ENCODE measurements around the gene MIPOL1. TPM values are rescaled to one million over a fixed set of nuclear protein-coding genes. Genes with fewer than 3 reads are reported as not detected.

The MIPOL1 gene
- total and polyA plus RNA-seq, 9 of the 15 experiments (the other 6 are each of a cell fraction or from before 2014, with no cell fraction given): 6.7 to 21.9 (median 12.4) TPM

- no peaks in the 10 kb centered on the region for H3K79me2 ChIP-seq (ENCODE audit: control insufficient read depth, insufficient read depth, low read length)
- FAIRE-seq: no peak
- no peak overlapping the region for H3K4me3 ChIP-seq
- 40% methylated on average over 4 of the region's 5 CpGs for WGBS (ENCODE audit: insufficient coverage, low coverage, missing lambda C conversion rate)
- H3K4me2 ChIP-seq (ENCODE audit: insufficient read depth, low read length): no peak overlapping the region
- H2AFZ ChIP-seq (ENCODE audit: low read depth, low read length): no peak overlapping the region
- DNase-seq (ENCODE audit: extremely low read depth in 1 of 4, low spot score in 3 of 4): no peak
- no TSS peak for BruUV-seq (replicated peaks)
- no peak for ATAC-seq
- intact Hi-C loops (cut with micrococcal nuclease) (no loop called here), in situ Hi-C loops (cut with MboI) (no loop called here)
- no peaks in the 10 kb centered on the region for H3K36me3 ChIP-seq (ENCODE audit: control insufficient read depth, insufficient read depth, low read length)
- H3K9ac ChIP-seq (ENCODE audit: insufficient read depth in 1 of 2, low read depth in 2 of 2, low read length in 2 of 2): no peak overlapping the region
- no peak for TF ChIP-seq TGIF2 (CRISPR knock-in tag; IDR thresholded peaks at IDR 0.05)
- no peak for TF ChIP-seq ZNF583 (CRISPR knock-in tag; IDR thresholded peaks at IDR 0.05)
- TF ChIP-seq NRF1 (conservative IDR thresholded peaks at IDR 0.05 in 1 of 2, IDR thresholded peaks at IDR 0.05 in 1 of 2): no peak
- no peak for TF ChIP-seq ZNF280B (CRISPR knock-in tag; IDR thresholded peaks at IDR 0.05)
- no peak for TF ChIP-seq ARID2 (IDR thresholded peaks at IDR 0.05)
- TF ChIP-seq MIER1 (IDR thresholded peaks at IDR 0.05; ENCODE audit: low read depth): no peak
- TF ChIP-seq E2F4 (CRISPR knock-in tag; IDR thresholded peaks at IDR 0.05; ENCODE audit: low read depth): no peak
- H3K27ac ChIP-seq (ENCODE audit: extremely low read depth, low read depth, low read length): no peak overlapping the region
- no peaks in the 10 kb centered on the region for H3K9me1 ChIP-seq (ENCODE audit: control insufficient read depth, insufficient read depth, low read length)
- H3K27me3 ChIP-seq (ENCODE audit: control insufficient read depth in 2 of 2, insufficient read depth in 2 of 2, low read length in 2 of 2): no peaks in the 10 kb centered on the region
- POLR2A ChIA-PET: no interaction called here
- no peaks in the 10 kb centered on the region for H3K9me3 ChIP-seq (replicated peaks; ENCODE audit: control insufficient read depth, insufficient read depth, low read depth, low read length)
- H4K20me1 ChIP-seq (replicated peaks; ENCODE audit: control insufficient read depth, insufficient read depth, low read length): no peaks in the 10 kb centered on the region
- CTCF ChIA-PET (ENCODE audit: low intra/inter-chr PET ratio): no interaction called here
- H3K4me1 ChIP-seq (replicated peaks in 1 of 2; ENCODE audit: control insufficient read depth in 2 of 2, insufficient read depth in 2 of 2, low read length in 2 of 2): no peaks in the 10 kb centered on the region
Observed at GRCh38 chr14:37491076-37491475, 293.3 kb downstream of the MIPOL1 start.

All from K562 (cell line).